Mammary epithelial cell (primary cell): ENCODE data around the gene MOB3B.

ENCODE experiments used
- EZH2 ChIP-seq: IDR thresholded peaks from 2 replicates; pipeline ENCODE4 v1.6.1; 2012; ENCODE audit warnings: low read length, inconsistent platforms, borderline replicate concordance
- TF ChIP-seq, protein P1 (sequence below), 2 donors: IDR thresholded peaks in 1 of 2; conservative IDR thresholded peaks in 1 of 2; 2 replicates each; pipeline ENCODE4 v1.5.1; 2011 to 2012; ENCODE audit warnings: inconsistent platforms in 2 of 2, low read length in 2 of 2, mild to moderate bottlenecking in 2 of 2, control low read depth in 1 of 2, low read depth in 1 of 2; ENCODE audit not compliant: insufficient read depth in 1 of 2; ENCODE audit errors: extremely low read depth in 1 of 2

DNA sequence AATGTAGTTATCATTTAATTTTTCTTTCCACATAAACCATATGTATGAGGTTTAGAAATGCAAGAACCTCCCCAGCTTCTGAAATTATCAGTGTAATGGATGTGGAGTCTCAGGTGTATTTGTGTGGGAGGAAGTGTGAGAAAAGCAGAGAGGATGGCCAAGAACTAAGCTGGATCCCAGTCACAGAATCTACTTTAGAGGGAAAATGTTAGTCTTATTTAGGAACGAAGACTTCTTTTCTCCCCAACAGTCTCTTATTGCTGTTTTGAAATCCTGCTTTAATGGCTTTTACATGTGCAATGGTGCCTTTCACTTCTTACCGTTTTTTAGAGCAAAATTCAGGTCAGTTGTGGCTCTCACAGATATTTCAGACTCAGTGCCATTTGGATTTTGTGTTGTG, 235.6 kb downstream of the MOB3B start:
- TF ChIP-seq, protein P1, sequence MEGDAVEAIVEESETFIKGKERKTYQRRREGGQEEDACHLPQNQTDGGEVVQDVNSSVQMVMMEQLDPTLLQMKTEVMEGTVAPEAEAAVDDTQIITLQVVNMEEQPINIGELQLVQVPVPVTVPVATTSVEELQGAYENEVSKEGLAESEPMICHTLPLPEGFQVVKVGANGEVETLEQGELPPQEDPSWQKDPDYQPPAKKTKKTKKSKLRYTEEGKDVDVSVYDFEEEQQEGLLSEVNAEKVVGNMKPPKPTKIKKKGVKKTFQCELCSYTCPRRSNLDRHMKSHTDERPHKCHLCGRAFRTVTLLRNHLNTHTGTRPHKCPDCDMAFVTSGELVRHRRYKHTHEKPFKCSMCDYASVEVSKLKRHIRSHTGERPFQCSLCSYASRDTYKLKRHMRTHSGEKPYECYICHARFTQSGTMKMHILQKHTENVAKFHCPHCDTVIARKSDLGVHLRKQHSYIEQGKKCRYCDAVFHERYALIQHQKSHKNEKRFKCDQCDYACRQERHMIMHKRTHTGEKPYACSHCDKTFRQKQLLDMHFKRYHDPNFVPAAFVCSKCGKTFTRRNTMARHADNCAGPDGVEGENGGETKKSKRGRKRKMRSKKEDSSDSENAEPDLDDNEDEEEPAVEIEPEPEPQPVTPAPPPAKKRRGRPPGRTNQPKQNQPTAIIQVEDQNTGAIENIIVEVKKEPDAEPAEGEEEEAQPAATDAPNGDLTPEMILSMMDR (conservative IDR thresholded peaks at IDR 0.05 in 1 of 2, IDR thresholded peaks at IDR 0.05 in 1 of 2; ENCODE audit: extremely low read depth in 1 of 2, insufficient read depth in 1 of 2, low read depth in 1 of 2, low read length in 2 of 2) = no peak
- no peak for TF ChIP-seq EZH2
